ENCODE results near the gene NACC2.

GRCh38 chr9:136013524-136014034 lies 81.5 kb downstream of the NACC2 start:
- TF ChIP-seq CTCF (IDR thresholded peaks at IDR 0.05) (no peak), EZH2 (IDR thresholded peaks at IDR 0.05; ENCODE audit: borderline replicate concordance, insufficient read depth, low read depth, low read length, poor library complexity, severe bottlenecking) (no peak)
